GM12878 (cell line): ENCODE results near the gene KPNA3. TPM values are rescaled to one million over a fixed set of nuclear protein-coding genes. Genes with fewer than 3 reads are reported as not detected.

Source experiments
- ATAC-seq: fragments of 200-7000 bp; cut with Tn5 transposase; 3 replicates; pipeline ENCODE4 v1.9.1; 2020; ENCODE audit warnings: mild to moderate bottlenecking, moderate library complexity
- BruUV-seq: library from RNA; stranded (reverse); fragments of 400-500 nt; replicated peaks from 2 replicates; lab custom pipeline; 2021; lab: Mats Ljungman, UMichigan
- CTCF ChIA-PET: fragments of 300-600 bp; sonication (Branson Sonifier 250); formaldehyde crosslinking; extraction: SDS; loops from one replicate; lab custom pipeline; 2021; ENCODE audit warnings: inconsistent platforms; lab: Yijun Ruan, JAX
- POLR2A ChIA-PET: fragments of 350-600 bp; formaldehyde crosslinking; extraction: SDS; loops from one replicate; lab custom pipeline; 2021; ENCODE audit warnings: inconsistent platforms; lab: Charles Lee
- RAD21 ChIA-PET: fragments of 300-600 bp; sonication (Branson Sonifier 250); formaldehyde crosslinking; loops from one replicate; lab custom pipeline; 2023; ENCODE audit warnings: antibody characterized with exemption; ENCODE audit not compliant: unreplicated experiment; lab: Charles Lee
- SMC1A ChIA-PET: fragments of 300-600 bp; sonication (Branson Sonifier 250); formaldehyde crosslinking; loops from one replicate; lab custom pipeline; 2023; ENCODE audit not compliant: unreplicated experiment, uncharacterized antibody; lab: Charles Lee
- DNase-seq: peaks from one replicate; pipeline ENCODE4 v3.0.0-alpha.2; 2011; ENCODE audit warnings: low read depth, low spot score
- FAIRE-seq: peaks from 3 replicates; lab custom pipeline; 2011; peaks lifted over from hg19 to GRCh38; lab: Jason Lieb, UNC
- H2AFZ ChIP-seq: 2 replicates; pipeline ENCODE4 v1.6.0; 2011; ENCODE audit warnings: low read depth, low read length, control low read depth; ENCODE audit not compliant: control insufficient read depth
- H3K27ac ChIP-seq: 2 replicates; pipeline ENCODE4 v1.5.1; 2011; ENCODE audit warnings: control low read depth; ENCODE audit not compliant: control insufficient read depth, insufficient read depth
- H3K27me3 ChIP-seq, 2 experiments: replicated peaks in 1 of 2; 2 replicates each; pipeline versions ENCODE4 v1.6.0 to v1.6.1; 2011; ENCODE audit warnings: low read length in 1 of 2; ENCODE audit not compliant: control insufficient read depth in 2 of 2, insufficient read depth in 2 of 2
- H3K36me3 ChIP-seq, 2 experiments: 2 replicates each; pipeline ENCODE4 v1.5.1; 2011; ENCODE audit warnings: low read length in 1 of 2; ENCODE audit not compliant: control insufficient read depth in 2 of 2, insufficient read depth in 2 of 2
- H3K4me1 ChIP-seq: 2 replicates; pipeline ENCODE4 v1.6.1; 2011; ENCODE audit warnings: mild to moderate bottlenecking, low read length, moderate library complexity, mixed read lengths; ENCODE audit not compliant: control insufficient read depth, insufficient read depth
- H3K4me2 ChIP-seq: 2 replicates; pipeline ENCODE4 v1.6.0; 2011; ENCODE audit warnings: control low read depth; ENCODE audit not compliant: control insufficient read depth, insufficient read depth
- H3K4me3 ChIP-seq: fragments of 200-600 bp; sonication (generic); 2 replicates; pipeline ENCODE4 v1.5.1; 2016
- H3K79me2 ChIP-seq: 2 replicates; pipeline ENCODE4 v1.6.0; 2011; ENCODE audit warnings: low read length; ENCODE audit not compliant: control insufficient read depth, insufficient read depth
- H3K9ac ChIP-seq: 2 replicates; pipeline ENCODE4 v1.8.0; 2011; ENCODE audit warnings: low read length, control low read depth, mixed read lengths; ENCODE audit not compliant: control insufficient read depth, insufficient read depth
- H3K9me3 ChIP-seq: replicated peaks from 3 replicates; pipeline ENCODE4 v1.5.1; 2011; ENCODE audit warnings: mild to moderate bottlenecking, low read length; ENCODE audit not compliant: control insufficient read depth, insufficient read depth
- H4K20me1 ChIP-seq: 2 replicates; pipeline ENCODE4 v1.6.0; 2011; ENCODE audit not compliant: control insufficient read depth, insufficient read depth
- CBFB ChIP-seq: IDR thresholded peaks from 2 replicates; pipeline ENCODE4 v1.6.1; 2016; ENCODE audit warnings: antibody characterized with exemption, low read depth
- IKZF2 ChIP-seq, 2 experiments: fragments of 450-650 bp; IDR thresholded peaks; 2 replicates each; pipeline ENCODE4 v1.6.1; 2017; ENCODE audit warnings: mild to moderate bottlenecking in 2 of 2, moderate library complexity in 2 of 2
- NR2C2 ChIP-seq: IDR thresholded peaks from 2 replicates; pipeline ENCODE4 v1.6.1; 2011; ENCODE audit warnings: borderline replicate concordance, low read depth; ENCODE audit not compliant: control insufficient read depth, insufficient read length
- ZBTB11 ChIP-seq: fragments of 450-650 bp; formaldehyde crosslinking; IDR thresholded peaks from 2 replicates; pipeline ENCODE4 v1.5.0; 2022; ENCODE audit warnings: mild to moderate bottlenecking, missing genetic modification characterization
- ZBTB4 ChIP-seq: fragments of 450-650 bp; formaldehyde crosslinking; IDR thresholded peaks from 2 replicates; pipeline ENCODE4 v1.4.0; 2022; ENCODE audit warnings: mild to moderate bottlenecking, moderate library complexity
- WGBS: methylation state at CpG from one replicate; pipeline ENCODE4 v1.1.6; 2016; ENCODE audit warnings: low lambda C conversion rate; ENCODE audit not compliant: insufficient replicate concordance, insufficient coverage; ENCODE audit errors: missing lambda C conversion rate; 5-methylcytosine and 5-hydroxymethylcytosine counted together
- in situ Hi-C: fragments of 300-500 bp; cut with MboI; formaldehyde crosslinking; loops from 9 replicates; pipeline ENCODE4 v1.14.3; 2018; ENCODE audit warnings: mixed read lengths
- intact Hi-C: fragments of 100-400 bp; cut with micrococcal nuclease; formaldehyde crosslinking; loops from one replicate; pipeline ENCODE4 v1.14.2; 2022; ENCODE audit not compliant: unreplicated experiment
- polyA plus RNA-seq, 11 experiments: library from polyadenylated mRNA; depleted of rRNA in 4 of 11; unstranded in 6 of 11; stranded (reverse) in 5 of 11; fragments of >200 nt; fragmentation: Nextera tagmentation in 4 of 11; fragmentation: Illumina TruSeq in 1 of 11; extraction: Ambion mirVana in 4 of 11; extraction: Trizol in 1 of 11; gene quantifications; 1 replicate in 1 of 11; 2 replicates in 10 of 11; pipeline versions ENCODE4 v1.2.1 to v1.2.3, GENCODE V29; 2011 to 2016; ENCODE audit warnings: inconsistent platforms in 2 of 11, missing spikeins in 2 of 11, low read depth in 1 of 11
- total RNA-seq, 4 experiments: library from RNA; depleted of rRNA in 3 of 4; stranded (reverse); fragments of >200 nt in 3 of 4; fragmentation: Illumina TruSeq in 1 of 4; extraction: Trizol in 1 of 4; gene quantifications; 2 replicates each; pipeline versions ENCODE4 v1.2.1 to v1.2.3, GENCODE V29; 2013 to 2021

The KPNA3 gene
- total and polyA plus RNA-seq, 10 of the 15 experiments (the other 5 are each of a cell fraction or from before 2014, with no cell fraction given): 23.3 to 50.5 (median 31.1) TPM

- no peaks in the 10 kb centered on the region for H3K79me2 ChIP-seq
- FAIRE-seq (no peak), DNase-seq (no peak), ATAC-seq (no peak)
- intact Hi-C loops: no loop called here
- ChIA-PET POLR2A (no interaction called here), RAD21 (no interaction called here), SMC1A (no interaction called here), CTCF (interaction anchor here (1.3 kb wide), 1 partner anchor 45 kb away, joined by 3 read pairs; no protein-coding TSS in a partner anchor)
- no peak for TF ChIP-seq ZBTB4
- TF ChIP-seq ZBTB11 (CRISPR knock-in tag): no peak
- no peak for TF ChIP-seq IKZF2 (IDR thresholded peaks at IDR 0.05)
- TF ChIP-seq CBFB: no peak
- TF ChIP-seq NR2C2: no peak
- no TSS peak for BruUV-seq
- no peak overlapping the region for H2AFZ ChIP-seq
- H3K4me3 ChIP-seq: no peak overlapping the region
- H3K27ac ChIP-seq: no peak overlapping the region
- H4K20me1 ChIP-seq: no peaks in the 10 kb centered on the region
- no peaks in the 10 kb centered on the region for H3K36me3 ChIP-seq
- no peak overlapping the region for H3K4me2 ChIP-seq
- H3K9me3 ChIP-seq: no peaks in the 10 kb centered on the region; the same call in 2 of the 3 replicates
- no peaks in the 10 kb centered on the region for H3K4me1 ChIP-seq
- no peaks in the 10 kb centered on the region for H3K27me3 ChIP-seq
- no peak overlapping the region for H3K9ac ChIP-seq
- in situ Hi-C loops: no loop called here
- 46% methylated on average over 5 of the region's 5 CpGs for WGBS
Measured at GRCh38 chr13:49836516-49836915, 44.0 kb upstream of the KPNA3 start.
